Hepatocyte (in vitro differentiated cells): Measurements from ENCODE around the gene FCHO2. TPM values are rescaled to one million over a fixed set of nuclear protein-coding genes. Genes with fewer than 3 reads are reported as not detected.
"Not testable (repeated sequence)": the region's sequence is repeated elsewhere in the genome, so short reads cannot be mapped to it uniquely, and the experiment has no call there.

Experiments
- DNase-seq: peaks from one replicate; pipeline ENCODE4 v3.0.0-alpha.2; 2016; ENCODE audit warnings: low spot score
- H2AFZ ChIP-seq: fragments of 200-600 bp; sonication (generic); 2 replicates; pipeline ENCODE4 v1.6.0; 2016; ENCODE audit warnings: antibody characterized with exemption, mild to moderate bottlenecking
- H3K27ac ChIP-seq: fragments of 200-600 bp; sonication (generic); 2 replicates; pipeline ENCODE4 v1.5.1; 2016; ENCODE audit warnings: mild to moderate bottlenecking
- H3K27me3 ChIP-seq: fragments of 200-600 bp; sonication (generic); 2 replicates; pipeline ENCODE4 v1.6.1; 2016
- H3K36me3 ChIP-seq: fragments of 200-600 bp; sonication (generic); replicated peaks from 2 replicates; pipeline ENCODE4 v1.5.1; 2016; ENCODE audit warnings: low read depth; ENCODE audit not compliant: insufficient read depth
- H3K4me1 ChIP-seq: fragments of 200-600 bp; sonication (generic); 2 replicates; pipeline ENCODE4 v1.5.1; 2016; ENCODE audit warnings: mild to moderate bottlenecking, moderate library complexity; ENCODE audit not compliant: insufficient read depth
- H3K4me2 ChIP-seq: fragments of 200-600 bp; sonication (generic); 2 replicates; pipeline ENCODE4 v1.6.0; 2016
- H3K4me3 ChIP-seq: fragments of 200-600 bp; sonication (generic); 2 replicates; pipeline ENCODE4 v1.5.1; 2016; ENCODE audit warnings: mild to moderate bottlenecking
- H3K79me2 ChIP-seq: fragments of 200-600 bp; sonication (generic); 2 replicates; pipeline ENCODE4 v1.6.0; 2017; ENCODE audit warnings: mild to moderate bottlenecking
- H3K9me2 ChIP-seq: fragments of 200-600 bp; sonication (generic); replicated peaks from 2 replicates; pipeline ENCODE4 v1.6.0; 2017; ENCODE audit warnings: mild to moderate bottlenecking; ENCODE audit not compliant: insufficient read depth
- H3K9me3 ChIP-seq: fragments of 200-600 bp; sonication (generic); 2 replicates; pipeline ENCODE4 v1.5.1; 2016; ENCODE audit warnings: low read depth, mild to moderate bottlenecking
- H4K20me1 ChIP-seq: fragments of 200-600 bp; sonication (generic); 2 replicates; pipeline ENCODE4 v1.6.0; 2016; ENCODE audit warnings: mild to moderate bottlenecking; ENCODE audit not compliant: insufficient read depth, poor library complexity, severe bottlenecking
- CTCF ChIP-seq: fragments of 200-600 bp; sonication (generic); IDR thresholded peaks from 2 replicates; pipeline ENCODE4 v1.5.1; 2016; ENCODE audit warnings: antibody characterized with exemption, mild to moderate bottlenecking; ENCODE audit not compliant: poor library complexity
- EZH2 ChIP-seq: fragments of 200-600 bp; sonication (generic); IDR thresholded peaks from 2 replicates; pipeline ENCODE4 v1.6.1; 2016; ENCODE audit warnings: antibody characterized with exemption, mild to moderate bottlenecking, borderline replicate concordance
- EZH2phosphoT487 ChIP-seq: fragments of 200-600 bp; sonication (generic); IDR thresholded peaks from one replicate; pipeline ENCODE4 v1.6.1; 2018; ENCODE audit warnings: antibody characterized with exemption, mild to moderate bottlenecking, low read depth, moderate library complexity; ENCODE audit not compliant: unreplicated experiment, severe bottlenecking
- WGBS: methylation state at CpG from one replicate; pipeline ENCODE4 v1.1.6; 2016; ENCODE audit warnings: low lambda C conversion rate; ENCODE audit errors: missing lambda C conversion rate; 5-methylcytosine and 5-hydroxymethylcytosine counted together
- polyA plus RNA-seq: library from polyadenylated mRNA; unstranded; fragments of >200 nt; fragmentation: Nextera tagmentation; extraction: Ambion mirVana; gene quantifications from 2 replicates; pipeline ENCODE4 v1.2.1, GENCODE V29; 2016
- total RNA-seq: library from RNA; depleted of rRNA; stranded (reverse); fragments of >200 nt; gene quantifications from 2 replicates; pipeline ENCODE4 v1.2.3, GENCODE V29; 2014

The FCHO2 gene
- total and polyA plus RNA-seq, 2 experiments from 2014 or later: 6.3 to 17.1 TPM

- Histone ChIP-seq H3K27me3 (no peaks in the 10 kb centered on the region), H3K4me2 (no peak overlapping the region), H3K9me3 (no peaks in the 10 kb centered on the region), H3K4me1 (peaks cover 4% of the 10 kb centered on the region), H3K4me3 (no peak overlapping the region), H3K36me3 (no peaks in the 10 kb centered on the region), H2AFZ (no peak overlapping the region), H3K9me2 (no peaks in the 10 kb centered on the region), H3K27ac (no peak overlapping the region), H3K79me2 (peaks cover 74% of the 10 kb centered on the region), H4K20me1 (peaks cover 10% of the 10 kb centered on the region)
- TF ChIP-seq EZH2: no peak
- TF ChIP-seq EZH2phosphoT487: no peak
- TF ChIP-seq CTCF: no peak
- DNase-seq: no peak
- 100% methylated on average over 1 of the region's 1 CpG for WGBS
Observed at GRCh38 chr5:72959257-72959656, 3.4 kb downstream of the FCHO2 start.

GRCh38 chr5:72974481-72974880 lies 18.6 kb downstream of the FCHO2 start:
- not testable (repeated sequence) for H3K4me2 ChIP-seq, H3K9me2 ChIP-seq, H3K4me3 ChIP-seq, H3K36me3 ChIP-seq, H2AFZ ChIP-seq, DNase-seq, H3K27me3 ChIP-seq, H3K27ac ChIP-seq, H3K4me1 ChIP-seq, H4K20me1 ChIP-seq, H3K9me3 ChIP-seq
- H3K79me2 ChIP-seq: peaks cover 33% of the 10 kb centered on the region
- WGBS: 92% methylated on average over 5 of the region's 5 CpGs

GRCh38 chr5:72976810-72977209 lies 21.0 kb downstream of the FCHO2 start:
- not testable (repeated sequence) for H3K9me3 ChIP-seq, H3K4me3 ChIP-seq, H4K20me1 ChIP-seq, H3K36me3 ChIP-seq, H3K4me2 ChIP-seq, H2AFZ ChIP-seq, H3K4me1 ChIP-seq, H3K27me3 ChIP-seq, H3K9me2 ChIP-seq, H3K27ac ChIP-seq, DNase-seq
- peaks cover 36% of the 10 kb centered on the region for H3K79me2 ChIP-seq
- WGBS: 100% methylated on average over 1 of the region's 1 CpG

GRCh38 chr5:72985719-72986118 lies 29.9 kb downstream of the FCHO2 start:
- H4K20me1 ChIP-seq: no peaks in the 10 kb centered on the region
- H3K4me3 ChIP-seq: no peak overlapping the region
- H3K27ac ChIP-seq: no peak overlapping the region
- no peaks in the 10 kb centered on the region for H3K4me1 ChIP-seq
- no peaks in the 10 kb centered on the region for H3K9me3 ChIP-seq
- H3K27me3 ChIP-seq: no peaks in the 10 kb centered on the region
- H3K9me2 ChIP-seq: no peaks in the 10 kb centered on the region
- 93% methylated on average over 1 of the region's 1 CpG for WGBS
- H2AFZ ChIP-seq: no peak overlapping the region
- DNase-seq: no peak
- peaks cover 19% of the 10 kb centered on the region for H3K79me2 ChIP-seq
- H3K36me3 ChIP-seq: no peaks in the 10 kb centered on the region
- TF ChIP-seq CTCF (no peak), EZH2phosphoT487 (no peak), EZH2 (no peak)
- no peak overlapping the region for H3K4me2 ChIP-seq

GRCh38 chr5:72988769-72989168 lies 32.9 kb downstream of the FCHO2 start:
- Histone ChIP-seq H3K79me2 (peaks cover 19% of the 10 kb centered on the region), H3K4me2 (no peak overlapping the region)
- TF ChIP-seq CTCF (no peak), EZH2phosphoT487 (no peak), EZH2 (no peak)

More at GRCh38 chr5:72988769-72989168, 32.9 kb downstream of the FCHO2 start:
- H4K20me1 ChIP-seq: no peaks in the 10 kb centered on the region
- H3K9me3 ChIP-seq: no peaks in the 10 kb centered on the region
- no peaks in the 10 kb centered on the region for H3K9me2 ChIP-seq
- no peaks in the 10 kb centered on the region for H3K36me3 ChIP-seq
- no peak for DNase-seq
- no peak overlapping the region for H3K27ac ChIP-seq
- no peak overlapping the region for H2AFZ ChIP-seq
- 69% methylated on average over 1 of the region's 1 CpG for WGBS
- no peaks in the 10 kb centered on the region for H3K4me1 ChIP-seq
- no peak overlapping the region for H3K4me3 ChIP-seq
- H3K27me3 ChIP-seq: no peaks in the 10 kb centered on the region
